Stimulated activated naive B cell treated with anti-CD40 and anti-IgM and Interleukin-4, amounts not matched to agents 10 μg/mL and 1 μg/mL and 100 μg/mL, for 72 hours (primary cell): ENCODE results near the gene TRUB1.
"Not testable (repeated sequence)": the region's sequence is repeated elsewhere in the genome, so short reads cannot be mapped to it uniquely, and the experiment has no call there.

Source experiments
- ATAC-seq, 2 donors: fragments of 150-1000 bp; cut with Tn5 transposase; replicated peaks; 2 replicates each; pipeline ENCODE4 v1.10.0; 2021; ENCODE audit warnings: moderate library complexity in 1 of 2
- DNase-seq: peaks from one replicate; pipeline ENCODE4 v3.0.0; 2021
- H3K27ac Mint-ChIP-seq: one replicate; pipeline ENCODE4 v1.8.0; 2022; ENCODE audit warnings: mild to moderate bottlenecking, mixed read lengths
- H3K27me3 Mint-ChIP-seq, 2 donors: one replicate each; pipeline ENCODE4 v1.8.0; 2022; ENCODE audit warnings: mixed read lengths in 2 of 2
- H3K36me3 Mint-ChIP-seq, 2 donors: one replicate each; pipeline ENCODE4 v1.8.0; 2022; ENCODE audit warnings: mixed read lengths in 2 of 2, mild to moderate bottlenecking in 1 of 2
- H3K4me1 Mint-ChIP-seq, 2 donors: one replicate each; pipeline ENCODE4 v1.8.0; 2022; ENCODE audit warnings: mixed read lengths in 2 of 2, mild to moderate bottlenecking in 1 of 2
- H3K4me3 Mint-ChIP-seq, 2 donors: one replicate each; pipeline ENCODE4 v1.8.0; 2022; ENCODE audit warnings: mild to moderate bottlenecking in 2 of 2, mixed read lengths in 2 of 2, moderate library complexity in 1 of 2
- H3K9me3 Mint-ChIP-seq, 2 donors: one replicate each; pipeline ENCODE4 v1.8.0; 2022; ENCODE audit warnings: mixed read lengths in 2 of 2, mild to moderate bottlenecking in 1 of 2

TRUB1 gene

DNA sequence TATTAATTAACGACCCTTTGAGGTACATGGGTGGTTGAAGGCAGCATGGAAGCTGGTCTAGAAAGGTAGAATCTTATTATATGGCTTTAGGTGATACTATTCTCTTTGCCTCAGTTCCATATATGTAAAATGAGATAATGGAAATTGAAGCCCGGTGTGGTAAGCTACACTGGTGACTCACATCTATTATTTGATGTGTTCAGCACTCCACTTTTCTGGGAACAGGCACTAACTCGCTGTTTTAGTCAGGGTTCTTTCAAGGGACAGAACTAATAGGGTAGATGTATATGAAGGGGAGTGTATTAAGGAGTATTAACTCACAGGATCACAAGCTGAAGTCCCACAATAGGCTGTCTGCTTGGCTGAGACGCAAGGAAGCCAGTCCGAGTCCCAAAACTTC lies 4.4 kb upstream of the TRUB1 start:
- no peak for DNase-seq
- Mint-ChIP-seq H3K36me3 (peaks cover 3 to 4% of the 10 kb centered on the region in 2 donors), H3K4me3 (no peak overlapping the region), H3K27me3 (no peaks in the 10 kb centered on the region), H3K4me1 (peaks cover 4 to 14% of the 10 kb centered on the region in 2 donors), H3K27ac (no peak overlapping the region), H3K9me3 (peaks cover 4 to 8% of the 10 kb centered on the region in 2 donors)
- ATAC-seq = no peak

DNA sequence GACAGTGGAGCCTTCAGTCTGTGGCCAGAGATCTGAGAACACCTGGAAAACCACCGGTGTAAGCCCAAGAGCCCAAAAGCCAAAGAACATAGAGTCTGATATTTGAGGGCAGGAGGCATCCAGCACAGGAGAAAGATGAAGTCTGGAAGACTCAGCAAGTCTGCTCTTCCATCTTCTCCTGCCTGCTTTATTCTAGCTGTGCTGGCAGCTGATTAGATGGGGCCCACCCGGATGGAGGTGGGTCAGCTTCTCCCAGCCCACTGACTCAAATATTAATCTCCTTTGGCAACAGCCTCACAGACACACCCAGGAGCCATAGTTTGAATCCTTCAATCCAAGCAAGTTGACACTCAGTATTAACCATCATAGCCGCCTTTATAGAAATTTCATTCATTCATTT lies 4.0 kb upstream of the TRUB1 start:
- not testable (repeated sequence) for H3K4me3 Mint-ChIP-seq, DNase-seq, H3K36me3 Mint-ChIP-seq, H3K27ac Mint-ChIP-seq, H3K27me3 Mint-ChIP-seq, ATAC-seq, H3K9me3 Mint-ChIP-seq
- peaks cover 4 to 14% of the 10 kb centered on the region in 2 donors for H3K4me1 Mint-ChIP-seq

DNA sequence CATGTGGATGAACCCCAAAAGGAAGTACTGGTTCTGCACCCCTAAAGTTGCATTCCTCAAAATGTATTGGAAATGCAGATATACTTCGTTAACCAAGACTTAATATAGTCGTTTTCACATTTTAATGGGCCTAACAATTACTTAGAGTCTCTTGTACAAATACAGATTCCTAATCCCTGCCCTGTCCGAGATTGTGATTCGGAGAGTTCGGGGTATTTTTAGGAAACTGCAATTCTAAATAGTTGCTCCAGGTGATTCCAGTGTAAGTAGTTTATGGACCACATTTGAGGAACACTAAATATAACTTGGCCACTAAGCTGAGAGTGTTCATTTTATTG lies 830 bp downstream of the TRUB1 start:
- H3K27ac Mint-ChIP-seq = peak overlapping the region; percentile 98
- H3K36me3 Mint-ChIP-seq = peaks cover 5 to 14% of the 10 kb centered on the region in 2 donors
- no peak for DNase-seq
- H3K4me3 Mint-ChIP-seq = peak overlapping the region; percentile 93 to 94
- peaks cover 5 to 24% of the 10 kb centered on the region in 2 donors for H3K4me1 Mint-ChIP-seq
- no peaks in the 10 kb centered on the region for H3K27me3 Mint-ChIP-seq
- no peaks in the 10 kb centered on the region for H3K9me3 Mint-ChIP-seq
- ATAC-seq = no peak

DNA sequence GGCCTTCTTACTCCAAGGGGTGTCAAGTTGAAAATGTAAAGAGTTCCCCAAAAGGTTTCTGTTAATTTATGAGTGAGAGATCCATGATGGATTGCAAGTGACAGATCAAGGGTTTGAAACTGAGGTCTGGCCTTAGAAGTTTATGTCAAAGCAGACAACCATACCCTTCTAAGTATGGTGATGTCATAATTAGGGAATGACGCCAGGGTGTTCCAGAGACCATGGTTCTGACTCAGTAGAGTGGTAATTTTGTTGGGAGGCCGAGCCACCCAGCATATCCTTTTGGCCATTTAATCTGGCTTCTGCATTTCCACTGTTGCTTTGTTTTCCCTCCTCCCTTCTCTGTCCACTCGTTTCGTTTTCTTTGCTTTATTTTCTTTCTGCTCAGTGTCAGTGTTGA lies 2.7 kb downstream of the TRUB1 start:
- H3K4me1 Mint-ChIP-seq = peaks cover 5 to 24% of the 10 kb centered on the region in 2 donors
- H3K36me3 Mint-ChIP-seq = peaks cover 12 to 24% of the 10 kb centered on the region in 2 donors
- H3K9me3 Mint-ChIP-seq = no peaks in the 10 kb centered on the region
- DNase-seq = no peak
- H3K27ac Mint-ChIP-seq = no peak overlapping the region
- H3K4me3 Mint-ChIP-seq = no peak overlapping the region
- no peak for ATAC-seq
- H3K27me3 Mint-ChIP-seq = no peaks in the 10 kb centered on the region

DNA sequence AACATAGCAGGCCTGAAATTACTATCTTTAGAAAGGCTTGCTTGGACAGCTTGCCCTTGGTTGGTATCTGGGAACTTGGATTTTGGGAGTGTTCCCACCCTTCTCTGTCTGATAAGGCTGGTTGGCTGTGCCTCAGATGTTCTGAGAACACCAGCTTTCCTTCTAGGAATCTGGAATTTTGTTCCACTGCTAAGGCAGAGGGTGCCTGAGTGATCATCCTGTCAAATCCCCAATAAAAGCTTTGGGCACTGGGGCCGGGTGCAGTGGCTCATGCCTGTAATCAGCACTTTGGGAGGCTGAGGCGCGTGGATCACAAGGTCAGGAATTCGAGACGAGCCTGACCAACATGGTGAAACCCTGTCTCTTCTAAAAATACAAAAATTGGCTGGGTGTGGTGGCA lies 5.0 kb downstream of the TRUB1 start:
- peaks cover 6 to 34% of the 10 kb centered on the region in 2 donors for H3K4me1 Mint-ChIP-seq
- no peak overlapping the region for H3K27ac Mint-ChIP-seq
- no peaks in the 10 kb centered on the region for H3K9me3 Mint-ChIP-seq
- ATAC-seq (no peak), DNase-seq (no peak)
- no peaks in the 10 kb centered on the region for H3K27me3 Mint-ChIP-seq
- no peak overlapping the region for H3K4me3 Mint-ChIP-seq
- H3K36me3 Mint-ChIP-seq = peaks cover 20 to 34% of the 10 kb centered on the region in 2 donors

DNA sequence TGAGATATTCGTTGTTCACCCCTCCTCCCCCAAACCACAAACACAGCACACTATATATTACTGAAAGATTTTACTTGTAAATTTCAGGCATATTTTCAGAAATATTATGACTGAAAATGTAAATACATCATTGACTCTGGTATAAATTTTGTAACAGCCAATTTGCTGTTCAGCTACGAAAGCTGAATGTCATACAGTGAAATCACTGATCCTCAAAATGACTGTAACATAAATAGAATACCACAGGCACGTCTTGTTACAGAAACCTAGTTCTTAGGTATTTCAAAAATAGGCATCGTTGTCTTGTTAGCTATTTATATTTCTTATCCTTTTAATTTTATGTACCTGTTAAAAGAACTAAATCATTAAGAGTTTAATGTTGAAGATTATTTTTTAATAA lies 15.1 kb downstream of the TRUB1 start:
- H3K36me3 Mint-ChIP-seq = peaks cover 31 to 52% of the 10 kb centered on the region in 2 donors
- no peak overlapping the region for H3K27ac Mint-ChIP-seq
- H3K9me3 Mint-ChIP-seq = no peaks in the 10 kb centered on the region
- no peaks in the 10 kb centered on the region for H3K27me3 Mint-ChIP-seq
- DNase-seq (no peak), ATAC-seq (peak; percentile 84 to 85)
- no peak overlapping the region for H3K4me3 Mint-ChIP-seq
- peaks cover 18 to 33% of the 10 kb centered on the region in 2 donors for H3K4me1 Mint-ChIP-seq

DNA sequence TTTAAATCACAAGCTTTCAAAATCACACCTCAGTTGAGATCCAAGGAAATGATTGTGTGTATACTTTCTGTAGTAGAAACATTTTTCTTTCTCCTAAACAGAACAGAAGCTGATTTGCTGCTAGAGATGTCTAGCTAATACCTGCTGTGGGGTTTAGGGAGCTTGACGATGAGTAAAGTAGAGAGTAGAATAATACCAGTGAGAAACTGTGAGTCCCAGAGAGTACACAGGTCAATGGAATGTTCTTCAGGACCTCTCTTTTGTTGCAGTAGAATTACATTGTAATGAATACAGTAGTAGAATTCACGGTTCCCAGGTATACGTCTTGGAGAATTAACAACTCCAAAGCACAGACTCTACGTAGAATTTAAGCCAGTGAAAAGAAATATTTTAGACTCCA lies 18.0 kb downstream of the TRUB1 start:
- no peak for ATAC-seq
- Mint-ChIP-seq H3K9me3 (no peaks in the 10 kb centered on the region), H3K36me3 (peaks cover 21 to 37% of the 10 kb centered on the region in 2 donors), H3K27ac (no peak overlapping the region), H3K4me1 (peaks cover 6 to 23% of the 10 kb centered on the region in 2 donors), H3K27me3 (no peaks in the 10 kb centered on the region), H3K4me3 (no peak overlapping the region)
- no peak for DNase-seq

DNA sequence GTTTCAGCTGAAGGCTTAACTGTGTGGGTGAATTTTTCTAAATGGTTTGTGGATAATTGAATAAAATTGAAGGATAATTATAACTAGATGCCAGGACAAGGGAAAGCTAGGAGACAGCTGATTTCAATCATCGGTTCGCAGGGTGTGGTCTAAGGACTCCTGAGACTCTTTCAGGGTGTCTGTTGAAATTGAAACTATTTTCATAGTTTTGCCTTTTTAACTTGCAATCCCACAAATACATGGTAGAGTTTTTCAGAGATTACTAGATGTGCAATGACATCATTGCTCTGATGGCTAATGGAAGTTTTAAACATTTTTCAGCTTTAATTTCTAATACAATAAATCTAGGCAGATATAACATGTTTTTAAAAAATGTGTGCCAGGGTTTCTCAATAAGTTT lies 18.5 kb downstream of the TRUB1 start:
- Mint-ChIP-seq H3K27ac (no peak overlapping the region), H3K9me3 (no peaks in the 10 kb centered on the region), H3K36me3 (peaks cover 23 to 42% of the 10 kb centered on the region in 2 donors), H3K4me1 (peaks cover 6 to 23% of the 10 kb centered on the region in 2 donors), H3K4me3 (no peak overlapping the region), H3K27me3 (no peaks in the 10 kb centered on the region)
- DNase-seq = no peak
- ATAC-seq = no peak

DNA sequence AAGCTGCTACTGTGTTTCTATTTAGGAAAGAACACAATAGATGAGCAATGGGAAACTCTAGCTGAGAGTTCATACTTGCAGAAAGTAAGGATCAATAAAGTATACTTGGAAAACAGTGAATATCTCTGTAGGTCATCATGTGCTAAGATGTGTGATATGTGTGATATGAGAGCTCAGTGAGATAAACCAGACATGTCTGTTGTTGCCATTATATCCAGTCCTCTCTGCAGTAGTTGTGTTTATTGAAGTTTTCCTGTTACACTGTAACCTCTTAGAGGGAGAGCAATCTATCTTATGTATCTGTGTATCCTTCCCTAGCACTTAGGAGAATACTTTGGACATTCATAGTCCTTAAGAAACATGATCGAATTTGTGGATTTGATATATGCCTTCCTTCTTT lies 19.1 kb downstream of the TRUB1 start:
- Mint-ChIP-seq H3K27ac (no peak overlapping the region), H3K27me3 (no peaks in the 10 kb centered on the region), H3K4me3 (no peak overlapping the region), H3K9me3 (no peaks in the 10 kb centered on the region), H3K4me1 (peaks cover 6 to 21% of the 10 kb centered on the region in 2 donors), H3K36me3 (peaks cover 23 to 43% of the 10 kb centered on the region in 2 donors)
- DNase-seq = no peak
- no peak for ATAC-seq

DNA sequence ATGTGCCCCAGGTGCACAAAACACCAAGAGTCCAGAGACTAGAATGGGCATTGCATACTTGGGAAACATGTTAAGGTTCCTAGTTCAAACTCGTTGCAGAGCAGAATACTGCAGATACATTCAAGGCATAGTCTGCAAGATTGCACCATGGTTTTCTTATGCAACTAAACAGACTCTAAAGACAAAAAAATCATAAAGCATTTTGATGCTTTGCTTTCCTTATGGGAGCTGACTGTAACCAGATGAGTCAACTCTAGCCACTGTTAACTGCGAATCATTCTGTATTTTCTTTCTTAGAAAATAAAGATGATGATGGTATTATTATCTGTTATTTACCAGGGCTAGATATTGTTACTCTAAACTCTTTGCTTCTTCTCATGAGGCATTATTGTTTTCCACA lies 19.7 kb downstream of the TRUB1 start:
- Mint-ChIP-seq H3K27ac (no peak overlapping the region), H3K9me3 (no peaks in the 10 kb centered on the region), H3K36me3 (peaks cover 24 to 43% of the 10 kb centered on the region in 2 donors), H3K27me3 (no peaks in the 10 kb centered on the region), H3K4me1 (peaks cover 6 to 16% of the 10 kb centered on the region in 2 donors), H3K4me3 (no peak overlapping the region)
- ATAC-seq (no peak), DNase-seq (no peak)

DNA sequence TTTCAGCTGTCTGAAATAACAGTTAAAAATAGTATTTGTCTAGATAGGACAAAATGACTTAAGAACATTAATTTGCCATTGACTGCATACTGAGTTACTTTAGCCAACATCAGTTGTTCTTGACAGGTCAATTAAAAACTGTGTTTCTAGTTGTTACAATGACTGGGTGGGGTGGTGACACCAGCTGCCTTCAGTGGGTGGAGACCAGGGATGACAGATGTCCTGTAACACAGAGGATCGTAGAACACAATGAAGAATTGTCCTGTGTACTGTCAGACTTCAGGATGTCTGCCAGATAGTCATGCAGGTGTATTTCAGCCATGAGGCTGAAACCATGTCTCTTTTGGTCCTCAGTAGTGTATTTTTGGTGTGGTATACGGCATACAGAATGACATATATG lies 24.4 kb downstream of the TRUB1 start:
- peaks cover 38 to 55% of the 10 kb centered on the region in 2 donors for H3K36me3 Mint-ChIP-seq

DNA sequence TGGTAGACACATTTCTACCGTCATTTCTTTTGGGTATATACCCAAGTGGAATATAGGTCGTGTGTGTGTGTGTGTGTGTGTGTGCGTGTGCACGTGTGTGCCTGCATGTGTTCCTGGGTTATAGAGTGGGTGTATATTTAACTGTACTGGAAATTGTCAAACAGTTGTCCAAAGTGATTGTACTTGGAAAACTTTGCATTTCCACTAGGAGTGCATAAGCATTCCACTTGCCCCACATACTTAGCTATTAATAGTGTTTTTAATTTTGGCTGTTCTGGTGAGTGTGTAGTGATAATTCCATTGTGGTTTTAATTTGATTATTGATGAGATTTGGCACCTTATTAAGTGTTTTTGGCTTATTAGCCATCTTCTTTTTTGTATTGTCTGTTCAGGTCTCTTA lies 25.9 kb downstream of the TRUB1 start:
- DNase-seq = no peak
- peaks cover 6 to 7% of the 10 kb centered on the region in 2 donors for H3K4me1 Mint-ChIP-seq
- no peak overlapping the region for H3K27ac Mint-ChIP-seq
- no peak for ATAC-seq
- H3K9me3 Mint-ChIP-seq = no peaks in the 10 kb centered on the region
- peaks cover 39 to 55% of the 10 kb centered on the region in 2 donors for H3K36me3 Mint-ChIP-seq
- H3K4me3 Mint-ChIP-seq = no peak overlapping the region
- H3K27me3 Mint-ChIP-seq = no peaks in the 10 kb centered on the region

More for the DNA sequence above, 24.4 kb downstream of the TRUB1 start:
- Mint-ChIP-seq H3K27me3 (no peaks in the 10 kb centered on the region), H3K4me3 (no peak overlapping the region), H3K4me1 (peaks cover 5 to 7% of the 10 kb centered on the region in 2 donors), H3K9me3 (no peaks in the 10 kb centered on the region), H3K27ac (no peak overlapping the region)
- ATAC-seq (no peak), DNase-seq (no peak)

DNA sequence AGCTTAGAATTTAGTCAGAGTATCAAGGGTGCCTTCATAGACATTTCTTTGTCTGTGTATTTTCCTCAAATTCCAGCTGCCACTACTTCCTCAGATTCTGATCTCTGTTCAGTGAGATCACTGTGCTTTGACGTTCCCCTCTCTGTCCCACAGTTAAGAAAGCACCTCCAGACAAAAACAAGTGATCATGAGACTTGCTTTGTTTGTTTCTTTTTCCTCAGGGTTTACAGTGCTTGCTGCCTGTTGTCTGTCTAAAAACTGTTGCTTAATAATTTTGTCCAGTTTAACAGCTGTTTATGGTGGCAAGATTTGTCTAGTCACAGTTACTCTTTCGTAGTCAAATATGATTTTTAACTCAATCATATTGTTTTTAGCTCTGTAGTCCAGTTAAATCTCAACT lies 29.1 kb downstream of the TRUB1 start:
- ATAC-seq (no peak), DNase-seq (no peak)
- peaks cover 34 to 45% of the 10 kb centered on the region in 2 donors for H3K36me3 Mint-ChIP-seq
- H3K9me3 Mint-ChIP-seq = no peaks in the 10 kb centered on the region
- no peak overlapping the region for H3K27ac Mint-ChIP-seq
- no peak overlapping the region for H3K4me3 Mint-ChIP-seq
- H3K4me1 Mint-ChIP-seq = peaks cover 6 to 7% of the 10 kb centered on the region in 2 donors
- H3K27me3 Mint-ChIP-seq = no peaks in the 10 kb centered on the region

DNA sequence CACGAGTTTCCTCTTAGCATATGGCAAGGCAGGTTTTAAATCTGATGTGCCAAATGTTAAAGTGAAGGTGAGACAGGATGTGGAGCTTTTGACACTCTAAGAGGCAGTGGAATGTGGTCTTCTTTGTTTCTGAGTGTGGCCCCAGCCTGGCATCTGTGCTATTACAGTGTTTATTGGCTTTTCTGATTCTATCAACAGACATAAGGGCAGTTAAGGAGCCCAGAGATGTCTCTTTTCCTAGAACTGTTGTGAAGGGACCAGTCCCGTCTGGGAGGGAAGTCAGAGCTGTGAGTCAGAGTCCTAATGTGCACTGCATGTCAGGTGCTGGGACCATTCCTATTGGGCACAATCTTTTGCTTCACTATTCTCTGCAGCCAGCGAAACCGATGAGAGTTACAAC lies 32.5 kb downstream of the TRUB1 start:
- Mint-ChIP-seq H3K4me1 (peaks cover 0 to 4% of the 10 kb centered on the region in 2 donors), H3K27me3 (no peaks in the 10 kb centered on the region), H3K4me3 (no peak overlapping the region), H3K9me3 (no peaks in the 10 kb centered on the region), H3K27ac (no peak overlapping the region), H3K36me3 (peaks cover 24 to 41% of the 10 kb centered on the region in 2 donors)
- ATAC-seq = no peak
- no peak for DNase-seq

DNA sequence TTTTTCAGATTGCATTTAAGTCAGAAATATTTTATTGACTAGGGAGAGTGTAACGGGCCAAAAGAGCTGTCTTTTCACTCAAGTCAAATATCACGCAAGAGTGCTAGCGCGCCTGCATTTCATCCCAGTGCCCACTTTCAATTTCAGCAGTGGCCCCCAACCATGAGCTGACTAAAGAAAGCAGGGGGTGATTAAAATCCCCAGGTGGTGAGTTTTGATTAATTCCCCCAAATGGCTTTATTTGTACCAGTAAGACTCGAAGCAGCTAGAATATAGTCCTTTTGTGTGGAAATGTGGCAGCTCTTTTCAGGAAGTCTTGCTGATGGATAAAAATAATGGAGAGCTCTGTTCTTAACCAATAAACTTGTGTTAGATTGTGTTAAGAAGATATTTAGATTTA lies 35.3 kb downstream of the TRUB1 start:
- ATAC-seq (no peak), DNase-seq (no peak)
- H3K27me3 Mint-ChIP-seq = no peaks in the 10 kb centered on the region
- H3K9me3 Mint-ChIP-seq = no peaks in the 10 kb centered on the region
- H3K4me3 Mint-ChIP-seq = no peak overlapping the region
- peaks cover 16 to 27% of the 10 kb centered on the region in 2 donors for H3K36me3 Mint-ChIP-seq
- H3K4me1 Mint-ChIP-seq = no peaks in the 10 kb centered on the region
- no peak overlapping the region for H3K27ac Mint-ChIP-seq

DNA sequence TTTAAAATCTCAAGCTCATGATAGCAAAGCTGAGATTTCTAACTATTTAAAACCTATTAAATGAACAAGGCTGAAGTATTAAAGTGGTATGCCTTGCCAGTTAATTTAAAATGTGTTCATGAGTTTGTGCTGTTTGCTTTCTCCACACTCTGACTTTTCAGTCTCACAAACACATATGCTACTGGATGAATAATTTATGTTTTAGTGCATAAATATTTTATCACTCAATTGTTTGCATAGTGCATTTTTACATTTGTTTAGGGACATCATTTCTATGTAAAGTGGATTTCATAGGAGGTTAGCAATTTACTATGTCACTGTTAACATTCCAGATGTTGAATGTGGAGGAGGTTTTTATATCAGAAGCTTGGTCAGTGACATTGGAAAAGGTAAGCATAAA lies 36.0 kb downstream of the TRUB1 start:
- no peak overlapping the region for H3K4me3 Mint-ChIP-seq
- H3K9me3 Mint-ChIP-seq = no peaks in the 10 kb centered on the region
- peaks cover 16 to 30% of the 10 kb centered on the region in 2 donors for H3K36me3 Mint-ChIP-seq
- no peak for DNase-seq
- H3K27me3 Mint-ChIP-seq = no peaks in the 10 kb centered on the region
- no peaks in the 10 kb centered on the region for H3K4me1 Mint-ChIP-seq
- no peak overlapping the region for H3K27ac Mint-ChIP-seq
- ATAC-seq = no peak
